WERI-Rb-1 (cell line): Measurements from ENCODE around the gene PCDHGB5.
"Not testable (repeated sequence)": the region's sequence is repeated elsewhere in the genome, so short reads cannot be mapped to it uniquely, and the experiment has no call there.

ENCODE experiments used
- DNase-seq: peaks from one replicate; pipeline ENCODE4 v3.0.0-alpha.2; 2020
- H3K27ac ChIP-seq: fragments of 250-450 bp; sonication (Bioruptor Pico); 2 replicates; pipeline ENCODE4 v1.5.1; 2020; ENCODE audit warnings: mild to moderate bottlenecking, moderate library complexity
- H3K27me3 ChIP-seq: fragments of 250-450 bp; sonication (Bioruptor Pico); 2 replicates; pipeline ENCODE4 v1.5.1; 2021; ENCODE audit warnings: mild to moderate bottlenecking, low read depth, moderate library complexity; ENCODE audit not compliant: insufficient read depth, severe bottlenecking
- H3K36me3 ChIP-seq: fragments of 250-450 bp; sonication (Bioruptor Pico); 2 replicates; pipeline ENCODE4 v1.5.1; 2020; ENCODE audit warnings: mild to moderate bottlenecking, moderate library complexity
- H3K4me3 ChIP-seq: 2 replicates; pipeline ENCODE4 v1.5.1; 2011; ENCODE audit warnings: low read depth, mild to moderate bottlenecking, control low read depth, low read length
- H3K9me3 ChIP-seq: fragments of 250-450 bp; sonication (Bioruptor Pico); 2 replicates; pipeline ENCODE4 v1.5.1; 2021; ENCODE audit warnings: mild to moderate bottlenecking, moderate library complexity; ENCODE audit not compliant: severe bottlenecking
- CTCF ChIP-seq: IDR thresholded peaks from 2 replicates; pipeline ENCODE4 v1.5.1; 2011; ENCODE audit warnings: low read depth, mild to moderate bottlenecking, control low read depth, inconsistent platforms, low read length

Gene PCDHGB5

GRCh38 chr5:141397756-141398551 lies at the start of gene PCDHGB5:
Gene PCDHGB5 (plus strand): TSS chr5:141397947. CDS start chr5:141398128, 181 bp downstream.
- not testable (repeated sequence) for DNase-seq, H3K27me3 ChIP-seq, H3K27ac ChIP-seq, H3K36me3 ChIP-seq, H3K9me3 ChIP-seq, H3K4me3 ChIP-seq

GRCh38 chr5:141349917-141350619 lies 47.7 kb upstream of the PCDHGB5 start, which contains the start of gene PCDHGB1:
Gene PCDHGB1 (plus strand): TSS chr5:141350099. CDS start chr5:141350261, 162 bp downstream.
- Histone ChIP-seq H3K9me3 (peaks cover 25% of the 10 kb centered on the region), H3K4me3 (peak within 1 kb of the TSS; percentile 32), H3K36me3 (no peaks in the 10 kb centered on the region), H3K27ac (no peak within 1 kb of the TSS), H3K27me3 (no peaks in the 10 kb centered on the region)
- DNase-seq = peak; percentile 72
- peak; percentile 81 for TF ChIP-seq CTCF

DNA sequence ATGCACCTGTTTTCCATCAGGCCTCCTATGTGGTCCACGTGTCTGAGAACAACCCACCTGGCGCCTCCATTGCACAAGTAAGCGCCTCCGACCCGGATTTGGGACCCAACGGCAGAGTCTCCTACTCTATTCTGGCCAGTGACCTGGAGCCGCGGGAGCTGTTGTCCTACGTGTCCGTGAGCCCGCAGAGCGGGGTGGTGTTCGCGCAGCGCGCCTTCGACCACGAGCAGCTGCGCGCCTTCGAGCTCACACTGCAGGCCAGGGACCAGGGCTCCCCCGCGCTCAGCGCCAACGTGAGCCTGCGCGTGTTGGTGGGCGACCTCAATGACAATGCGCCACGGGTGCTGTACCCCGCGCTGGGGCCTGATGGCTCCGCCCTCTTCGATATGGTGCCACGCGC lies 46.2 kb upstream of the PCDHGB5 start:
- no peak overlapping the region for H3K27ac ChIP-seq
- TF ChIP-seq CTCF = no peak
- peaks cover 29% of the 10 kb centered on the region for H3K9me3 ChIP-seq
- H3K27me3 ChIP-seq = no peaks in the 10 kb centered on the region
- DNase-seq = no peak
- no peak overlapping the region for H3K4me3 ChIP-seq
- no peaks in the 10 kb centered on the region for H3K36me3 ChIP-seq

DNA sequence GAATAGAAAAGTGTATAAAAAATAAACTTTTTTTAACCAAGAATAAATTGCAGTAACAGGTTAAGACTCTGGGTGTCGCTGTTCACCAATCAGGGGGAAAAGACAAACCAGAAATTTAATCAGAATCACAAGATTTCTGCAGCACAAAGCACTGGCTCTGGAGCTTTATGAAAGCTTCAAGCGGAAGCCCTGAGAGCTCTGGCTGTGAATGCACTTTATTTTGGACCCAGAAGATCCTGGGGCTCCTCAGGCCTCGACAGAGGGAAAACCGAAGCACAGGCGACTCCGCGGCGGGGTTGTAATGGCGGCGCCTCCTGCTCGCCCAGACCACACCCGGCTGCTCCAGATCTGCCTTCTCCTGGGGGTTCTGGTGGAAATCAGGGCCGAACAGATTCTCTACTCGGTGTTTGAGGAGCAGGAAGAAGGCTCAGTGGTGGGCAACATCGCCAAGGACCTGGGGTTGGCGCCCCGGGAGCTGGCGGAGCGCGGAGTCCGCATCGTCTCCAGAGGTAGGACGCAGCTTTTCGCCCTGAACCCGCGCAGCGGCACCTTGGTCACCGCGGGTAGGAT lies 42.8 kb upstream of the PCDHGB5 start, which contains the start of gene PCDHGA4:
TSS of gene PCDHGA4 (plus strand) at position 122 of the 570 bp plus-strand sequence. CDS start at position 209, 87 bp downstream.
- DNase-seq = no peak
- no peak within 1 kb of the TSS for H3K27ac ChIP-seq
- peaks cover 30% of the 10 kb centered on the region for H3K9me3 ChIP-seq
- peak; percentile 28; the same call in 1 of the 2 replicates for TF ChIP-seq CTCF
- no peaks in the 10 kb centered on the region for H3K27me3 ChIP-seq
- no peak within 1 kb of the TSS for H3K4me3 ChIP-seq
- no peaks in the 10 kb centered on the region for H3K36me3 ChIP-seq

DNA sequence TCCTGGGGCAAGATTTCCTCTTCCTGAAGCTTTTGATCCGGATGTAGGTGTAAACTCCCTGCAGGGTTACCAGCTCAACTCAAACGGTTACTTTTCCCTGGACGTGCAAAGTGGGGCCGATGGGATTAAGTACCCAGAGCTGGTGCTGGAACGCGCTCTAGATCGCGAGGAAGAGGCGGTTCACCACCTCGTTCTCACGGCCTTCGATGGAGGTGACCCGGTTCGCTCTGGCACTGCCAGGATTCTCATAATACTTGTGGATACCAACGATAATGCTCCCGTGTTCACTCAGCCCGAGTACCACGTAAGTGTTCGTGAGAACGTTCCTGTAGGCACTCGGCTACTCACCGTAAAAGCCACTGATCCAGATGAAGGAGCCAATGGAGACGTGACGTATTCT lies 42.1 kb upstream of the PCDHGB5 start:
- Histone ChIP-seq H3K27me3 (no peaks in the 10 kb centered on the region), H3K4me3 (no peak overlapping the region), H3K36me3 (no peaks in the 10 kb centered on the region), H3K27ac (no peak overlapping the region), H3K9me3 (peaks cover 24% of the 10 kb centered on the region)
- no peak for DNase-seq
- no peak for TF ChIP-seq CTCF

DNA sequence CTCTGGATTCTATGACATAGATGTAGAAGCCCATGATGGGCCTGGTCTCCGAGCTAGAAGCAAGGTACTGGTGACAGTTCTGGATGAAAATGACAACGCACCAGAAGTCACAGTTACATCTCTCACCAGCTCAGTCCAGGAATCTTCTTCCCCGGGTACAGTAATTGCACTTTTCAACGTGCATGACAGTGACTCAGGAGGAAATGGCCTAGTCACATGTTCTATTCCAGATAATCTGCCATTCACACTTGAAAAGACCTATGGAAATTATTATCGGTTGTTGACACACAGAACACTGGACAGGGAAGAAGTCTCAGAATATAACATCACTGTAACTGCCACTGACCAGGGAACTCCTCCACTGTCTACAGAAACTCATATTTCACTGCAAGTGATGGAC lies 41.6 kb upstream of the PCDHGB5 start:
- no peak overlapping the region for H3K27ac ChIP-seq
- H3K4me3 ChIP-seq = no peak overlapping the region
- no peaks in the 10 kb centered on the region for H3K36me3 ChIP-seq
- no peak for TF ChIP-seq CTCF
- H3K27me3 ChIP-seq = no peaks in the 10 kb centered on the region
- no peak for DNase-seq
- peaks cover 23% of the 10 kb centered on the region for H3K9me3 ChIP-seq
